Lower leg skin (tissue), 4 donors: ENCODE results near the gene LRIG3. TPM values are rescaled to one million over a fixed set of nuclear protein-coding genes. Genes with fewer than 3 reads are reported as not detected.
"Not testable (repeated sequence)": the region's sequence is repeated elsewhere in the genome, so short reads cannot be mapped to it uniquely, and the experiment has no call there.

Experiments used
- DNase-seq, 2 donors: peaks; one replicate each; pipeline ENCODE4 v3.0.0-alpha.2; 2019; ENCODE audit warnings: low spot score in 2 of 2
- H3K4me3 ChIP-seq: fragments of 200-600 bp; sonication (generic); 2 replicates; pipeline ENCODE4 v1.5.1; 2017; ENCODE audit warnings: mild to moderate bottlenecking, low read depth; ENCODE audit not compliant: poor library complexity, severe bottlenecking
- POLR2A ChIP-seq, 2 donors: fragments of 450-650 bp; IDR thresholded peaks; one replicate each; pipeline ENCODE4 v1.6.1; 2016 to 2017; ENCODE audit warnings: antibody characterized with exemption in 2 of 2, mild to moderate bottlenecking in 1 of 2, moderate library complexity in 1 of 2
- WGBS, 2 donors: methylation state at CpG; one replicate each; pipeline ENCODE4 v1.1.5; 2018; 5-methylcytosine and 5-hydroxymethylcytosine counted together
- intact Hi-C: fragments of 100-400 bp; cut with DNase I; formaldehyde crosslinking; loops from one replicate; pipeline ENCODE4 v1.15.0; 2023; ENCODE audit warnings: low total_unique reads
- total RNA-seq, 4 donors: library from RNA; depleted of rRNA; stranded (reverse); fragments of >200 nt; gene quantifications; one replicate each; pipeline ENCODE4 v1.1.0, GENCODE V29; 2016
- TF ChIP-seq, protein P1 (sequence below), 3 donors: fragments of 450-650 bp; IDR thresholded peaks; one replicate each; pipeline ENCODE4 v1.5.1; 2016; ENCODE audit warnings: antibody characterized with exemption in 3 of 3, mild to moderate bottlenecking in 3 of 3, moderate library complexity in 2 of 3

LRIG3 gene
- total RNA-seq, 4 donors from 2014 or later: 87.7 to 134 (median 117) TPM

DNA sequence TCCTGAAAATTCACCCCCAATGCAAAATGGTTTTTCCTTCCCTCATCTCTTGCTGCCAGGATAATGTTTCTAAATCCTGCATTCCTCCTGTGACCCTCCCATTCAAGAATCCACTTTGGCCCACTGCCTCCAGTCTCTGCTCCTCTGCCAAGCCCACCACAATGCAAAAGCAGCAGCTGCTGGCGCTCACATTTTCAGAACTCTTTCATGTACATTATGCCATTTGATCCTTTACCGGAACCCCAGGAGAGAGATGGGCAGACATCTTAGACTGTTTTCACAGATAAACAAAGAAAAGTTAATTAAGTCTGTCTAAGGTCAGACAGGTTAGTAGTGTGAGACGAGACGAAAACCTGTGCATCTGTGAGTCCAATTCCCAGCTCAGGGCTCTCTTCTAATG, 12.9 kb downstream of the LRIG3 start:
- 72 to 80% methylated on average over 4 of the region's 4 CpGs for WGBS, 2 donors
- TF ChIP-seq POLR2A (IDR thresholded peaks at IDR 0.05): no peak
- TF ChIP-seq, protein P1, sequence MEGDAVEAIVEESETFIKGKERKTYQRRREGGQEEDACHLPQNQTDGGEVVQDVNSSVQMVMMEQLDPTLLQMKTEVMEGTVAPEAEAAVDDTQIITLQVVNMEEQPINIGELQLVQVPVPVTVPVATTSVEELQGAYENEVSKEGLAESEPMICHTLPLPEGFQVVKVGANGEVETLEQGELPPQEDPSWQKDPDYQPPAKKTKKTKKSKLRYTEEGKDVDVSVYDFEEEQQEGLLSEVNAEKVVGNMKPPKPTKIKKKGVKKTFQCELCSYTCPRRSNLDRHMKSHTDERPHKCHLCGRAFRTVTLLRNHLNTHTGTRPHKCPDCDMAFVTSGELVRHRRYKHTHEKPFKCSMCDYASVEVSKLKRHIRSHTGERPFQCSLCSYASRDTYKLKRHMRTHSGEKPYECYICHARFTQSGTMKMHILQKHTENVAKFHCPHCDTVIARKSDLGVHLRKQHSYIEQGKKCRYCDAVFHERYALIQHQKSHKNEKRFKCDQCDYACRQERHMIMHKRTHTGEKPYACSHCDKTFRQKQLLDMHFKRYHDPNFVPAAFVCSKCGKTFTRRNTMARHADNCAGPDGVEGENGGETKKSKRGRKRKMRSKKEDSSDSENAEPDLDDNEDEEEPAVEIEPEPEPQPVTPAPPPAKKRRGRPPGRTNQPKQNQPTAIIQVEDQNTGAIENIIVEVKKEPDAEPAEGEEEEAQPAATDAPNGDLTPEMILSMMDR (IDR thresholded peaks at IDR 0.05): no peak
- DNase-seq: no peak
- no peak overlapping the region for H3K4me3 ChIP-seq
- intact Hi-C loops: no loop called here

DNA sequence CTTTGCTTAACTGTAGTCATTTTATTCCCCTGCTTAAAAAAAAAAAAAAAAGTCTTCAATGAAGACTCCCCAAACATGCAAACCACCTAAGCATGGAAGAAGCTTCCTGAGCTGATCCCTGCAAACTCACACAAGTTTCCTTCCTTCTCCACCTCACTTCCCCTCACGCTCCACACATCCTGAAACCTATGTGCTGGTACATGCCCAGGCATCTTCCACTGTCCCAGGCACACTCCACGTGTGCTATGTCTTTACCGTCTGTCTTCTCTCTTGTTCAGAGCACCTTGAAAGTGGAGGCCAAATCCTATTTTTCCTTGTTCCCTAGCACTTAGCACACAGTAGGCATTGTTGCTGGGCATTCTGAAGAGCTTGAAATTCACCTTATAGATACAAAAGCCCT, 13.4 kb downstream of the LRIG3 start:
- no peak overlapping the region for H3K4me3 ChIP-seq
- no peak for TF ChIP-seq POLR2A (IDR thresholded peaks at IDR 0.05)
- TF ChIP-seq, protein P1 (IDR thresholded peaks at IDR 0.05): no peak
- intact Hi-C loops: no loop called here
- 47 to 52% methylated on average over 3 of the region's 3 CpGs for WGBS, 2 donors
- no peak for DNase-seq

GRCh38 chr12:58905422-58905821, 14.9 kb downstream of the LRIG3 start:
- H3K4me3 ChIP-seq: no peak overlapping the region
- no peak for DNase-seq
- TF ChIP-seq, protein P1 (IDR thresholded peaks at IDR 0.05): no peak
- TF ChIP-seq POLR2A (IDR thresholded peaks at IDR 0.05): no peak
- 79 to 82% methylated on average over 9 of the region's 9 CpGs for WGBS, 2 donors
- intact Hi-C loops: no loop called here

GRCh38 chr12:58902726-58903125, 17.6 kb downstream of the LRIG3 start:
- 87 to 100% methylated on average over 1 of the region's 1 CpG for WGBS, 2 donors
- intact Hi-C loops, DNase-seq, H3K4me3 ChIP-seq: not testable (repeated sequence)

DNA sequence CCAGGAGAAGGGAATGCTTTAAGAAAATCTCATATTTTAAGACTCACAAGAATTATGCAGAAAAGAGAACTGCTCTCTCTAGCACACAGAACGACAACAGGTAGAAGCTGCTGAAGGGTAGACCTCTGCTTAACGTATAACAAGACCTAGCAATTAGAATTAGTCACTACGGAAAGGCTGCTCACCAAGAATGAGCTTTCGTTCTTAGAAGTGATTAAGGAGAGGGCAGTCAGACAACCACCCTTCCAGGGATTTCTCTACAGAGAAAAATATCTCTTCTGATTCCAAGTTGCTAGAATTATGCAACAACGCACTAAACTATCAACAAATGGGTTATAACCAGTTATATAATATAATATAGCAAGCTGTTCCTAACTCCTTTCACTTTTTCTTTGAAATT, 18.6 kb downstream of the LRIG3 start:
- no peak overlapping the region for H3K4me3 ChIP-seq
- 62 to 69% methylated on average over 5 of the region's 5 CpGs for WGBS, 2 donors
- no peak for TF ChIP-seq POLR2A (IDR thresholded peaks at IDR 0.05)
- TF ChIP-seq, protein P1 (IDR thresholded peaks at IDR 0.05): no peak
- no peak for DNase-seq
- intact Hi-C loops: no loop called here

DNA sequence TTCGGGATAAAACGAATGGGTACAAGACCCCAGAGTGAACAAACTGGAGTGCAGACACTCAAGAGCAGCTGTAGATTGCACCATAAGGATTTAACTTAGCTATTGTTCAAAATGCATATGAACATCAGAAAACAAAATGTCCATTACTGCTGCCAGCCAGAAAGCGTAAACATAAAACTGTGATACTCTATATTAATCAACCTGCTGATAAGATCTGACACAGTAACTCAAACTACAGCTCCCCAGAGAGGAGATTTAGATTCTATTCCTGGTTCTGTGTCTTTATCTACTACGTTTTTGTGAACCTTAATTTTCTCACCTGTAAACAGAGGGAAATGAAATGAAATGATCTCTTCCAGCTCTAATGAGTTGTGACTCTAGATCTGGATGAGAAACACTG, 22.3 kb downstream of the LRIG3 start:
- H3K4me3 ChIP-seq: no peak overlapping the region
- TF ChIP-seq, protein P1 (IDR thresholded peaks at IDR 0.05): no peak
- no peak for TF ChIP-seq POLR2A (IDR thresholded peaks at IDR 0.05)
- no peak for DNase-seq
- intact Hi-C loops: no loop called here
- WGBS, 2 donors: 64 to 69% methylated on average over 4 of the region's 4 CpGs
